HG02852 (cell line): ENCODE data around the gene ADAMTSL2.
"Not testable (repeated sequence)": the region's sequence is repeated elsewhere in the genome, so short reads cannot be mapped to it uniquely, and the experiment has no call there.

Experiments
- ATAC-seq: cut with Tn5 transposase; IDR thresholded peaks from one replicate; pipeline ENCODE4 v1.9.1; 2021; ENCODE audit warnings: mild to moderate bottlenecking, moderate library complexity; ENCODE audit not compliant: unreplicated experiment

ADAMTSL2 gene

GRCh38 chr9:133553973-133554713, 19.6 kb downstream of the ADAMTSL2 start:
- ATAC-seq = no peak

GRCh38 chr9:133554729-133555128, 20.2 kb downstream of the ADAMTSL2 start:
- no peak for ATAC-seq

- no peak for ATAC-seq
Measured at GRCh38 chr9:133556354-133556753, 21.9 kb downstream of the ADAMTSL2 start.

- ATAC-seq = no peak
Measured at GRCh38 chr9:133557581-133557980, 23.1 kb downstream of the ADAMTSL2 start.

- peak; percentile 44 for ATAC-seq
Measured at GRCh38 chr9:133558191-133559126, 24.0 kb downstream of the ADAMTSL2 start.

GRCh38 chr9:133560311-133560710, 25.8 kb downstream of the ADAMTSL2 start:
- ATAC-seq = no peak

GRCh38 chr9:133560944-133561343, 26.4 kb downstream of the ADAMTSL2 start:
- ATAC-seq = no peak

DNA sequence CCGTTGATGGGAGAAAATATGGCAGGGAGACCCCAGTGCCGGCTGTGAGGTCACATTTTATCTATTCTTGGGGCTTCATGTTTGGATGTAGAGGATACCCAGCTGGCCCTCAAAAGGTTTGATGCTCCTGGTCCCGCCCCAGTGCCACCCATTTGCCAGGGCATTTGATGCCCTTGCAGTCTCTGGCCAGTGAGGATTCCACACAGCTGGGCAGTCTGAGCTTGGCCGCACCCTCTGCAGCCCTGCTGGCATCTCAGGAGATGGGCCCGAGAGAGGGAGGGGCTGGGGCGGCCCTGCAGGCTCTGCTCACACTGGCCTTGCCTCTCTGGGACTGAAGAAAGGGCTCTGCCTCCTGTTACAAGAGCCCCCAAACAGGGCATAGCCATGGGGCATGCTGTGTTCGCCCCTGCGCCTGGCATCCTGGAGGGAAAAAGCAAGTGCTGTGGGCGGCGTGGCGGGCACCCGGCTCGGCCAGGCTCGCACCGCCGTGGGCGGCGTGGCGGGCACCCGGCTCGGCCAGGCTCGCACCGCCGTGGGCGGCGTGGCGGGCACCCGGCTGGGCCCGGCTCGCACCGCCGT, 27.6 kb downstream of the ADAMTSL2 start:
- no peak for ATAC-seq

- ATAC-seq = no peak
Measured at GRCh38 chr9:133562611-133563290, 28.2 kb downstream of the ADAMTSL2 start.

DNA sequence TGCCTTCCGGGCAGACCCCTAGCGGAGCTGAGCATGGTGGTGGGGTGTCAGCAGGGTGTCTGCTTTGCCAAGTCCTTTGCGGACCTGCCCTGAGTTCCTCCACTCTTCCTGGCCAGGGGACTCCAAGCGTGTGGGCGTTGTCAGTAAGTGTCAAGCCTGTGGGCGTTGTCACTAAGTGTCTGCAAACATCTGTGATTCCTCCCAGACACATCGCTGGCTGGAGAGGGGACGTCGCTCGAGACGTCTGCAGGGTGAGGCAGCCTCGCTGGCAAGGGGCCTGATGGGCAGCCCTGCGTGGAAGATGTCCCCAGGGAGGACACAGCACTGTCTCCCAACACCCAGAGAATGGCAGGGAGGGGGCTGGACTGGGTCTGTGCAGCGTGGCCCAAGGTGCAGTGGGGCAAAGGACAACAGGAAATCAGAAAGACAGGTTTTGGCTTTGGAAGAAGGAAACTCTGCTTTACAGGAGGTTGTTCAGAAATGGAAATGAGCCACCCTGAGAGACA, 28.8 kb downstream of the ADAMTSL2 start:
- no peak for ATAC-seq

DNA sequence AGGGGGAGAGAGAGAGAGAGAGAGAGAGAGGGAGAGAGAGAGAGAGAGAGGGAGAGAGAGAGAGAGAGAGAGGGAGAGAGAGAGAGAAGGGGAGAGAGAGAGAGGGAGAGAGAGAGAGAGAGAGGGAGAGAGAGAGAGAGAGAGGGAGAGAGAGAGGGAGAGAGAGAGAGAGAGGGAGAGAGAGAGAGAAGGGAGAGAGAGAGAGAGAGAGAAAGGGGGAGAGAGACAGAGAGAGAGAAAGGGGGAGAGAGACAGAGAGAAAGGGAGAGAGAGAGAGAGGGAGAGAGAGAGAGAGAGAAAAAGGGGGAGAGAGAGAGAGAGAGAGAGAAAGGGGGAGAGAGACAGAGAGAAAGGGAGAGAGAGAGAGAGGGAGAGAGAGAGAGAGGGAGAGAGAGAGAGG, 29.3 kb downstream of the ADAMTSL2 start:
- not testable (repeated sequence) for ATAC-seq

- ATAC-seq = no peak
Measured at GRCh38 chr9:133564451-133565116, 30.1 kb downstream of the ADAMTSL2 start.

- no peak for ATAC-seq
Measured at GRCh38 chr9:133566382-133566781, 31.9 kb downstream of the ADAMTSL2 start.

DNA sequence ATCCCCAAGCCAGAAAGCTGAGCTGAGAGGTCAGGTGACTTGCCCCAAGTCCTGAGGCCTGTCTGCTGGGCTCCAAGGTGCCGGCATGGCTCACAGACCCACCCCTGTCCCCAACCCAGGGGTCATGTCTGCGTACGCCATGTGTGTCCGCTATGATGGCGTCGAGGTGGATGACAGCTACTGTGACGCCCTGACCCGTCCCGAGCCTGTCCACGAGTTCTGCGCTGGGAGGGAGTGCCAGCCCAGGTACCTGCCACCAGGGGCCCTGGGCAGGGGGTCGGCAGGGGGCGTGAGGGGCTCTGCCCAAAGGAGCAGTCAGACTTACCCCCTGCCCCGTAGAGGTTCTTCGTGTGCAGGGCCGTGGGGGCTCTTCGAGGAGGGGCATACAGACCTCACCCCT, 32.3 kb downstream of the ADAMTSL2 start:
- no peak for ATAC-seq

- no peak for ATAC-seq
Measured at GRCh38 chr9:133568186-133568585, 33.7 kb downstream of the ADAMTSL2 start.

- no peak for ATAC-seq
Measured at GRCh38 chr9:133569121-133569785, 34.7 kb downstream of the ADAMTSL2 start.

GRCh38 chr9:133569891-133570690, 35.6 kb downstream of the ADAMTSL2 start:
- ATAC-seq = no peak

DNA sequence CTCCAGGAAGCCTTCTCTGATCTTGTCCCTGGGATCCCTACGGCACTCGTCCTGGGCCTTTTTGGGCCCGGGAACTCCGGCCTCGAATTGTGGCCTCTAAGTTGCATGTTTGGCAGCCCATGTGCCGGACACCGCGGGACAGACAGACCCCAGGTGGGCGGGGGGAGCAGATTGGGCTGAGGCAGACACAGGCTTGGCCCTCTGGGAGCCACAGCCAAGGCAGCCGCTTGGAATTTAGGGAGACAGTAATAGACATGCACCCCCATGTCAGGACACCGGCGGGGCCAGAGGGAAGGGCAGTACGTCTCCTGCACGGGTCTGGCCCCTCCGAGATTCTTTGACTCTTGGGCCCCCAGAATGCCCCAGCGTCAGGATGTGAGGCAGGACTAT, 36.2 kb downstream of the ADAMTSL2 start:
- no peak for ATAC-seq

GRCh38 chr9:133571391-133571890, 36.9 kb downstream of the ADAMTSL2 start:
- no peak for ATAC-seq
